Lower leg skin (tissue), 4 donors: Measurements from ENCODE around the gene VRK3. TPM values are rescaled to one million over a fixed set of nuclear protein-coding genes. Genes with fewer than 3 reads are reported as not detected.
"Not testable (repeated sequence)": the region's sequence is repeated elsewhere in the genome, so short reads cannot be mapped to it uniquely, and the experiment has no call there.

Experiments used
- DNase-seq, 2 donors: peaks; one replicate each; pipeline ENCODE4 v3.0.0-alpha.2; 2019; ENCODE audit warnings: low spot score in 2 of 2
- H3K4me3 ChIP-seq: fragments of 200-600 bp; sonication (generic); 2 replicates; pipeline ENCODE4 v1.5.1; 2017; ENCODE audit warnings: mild to moderate bottlenecking, low read depth; ENCODE audit not compliant: poor library complexity, severe bottlenecking
- CTCF ChIP-seq, 3 donors: fragments of 450-650 bp; IDR thresholded peaks; one replicate each; pipeline ENCODE4 v1.5.1; 2016; ENCODE audit warnings: antibody characterized with exemption in 3 of 3, mild to moderate bottlenecking in 3 of 3, moderate library complexity in 2 of 3
- POLR2A ChIP-seq, 2 donors: fragments of 450-650 bp; IDR thresholded peaks; one replicate each; pipeline ENCODE4 v1.6.1; 2016 to 2017; ENCODE audit warnings: antibody characterized with exemption in 2 of 2, mild to moderate bottlenecking in 1 of 2, moderate library complexity in 1 of 2
- WGBS, 2 donors: methylation state at CpG; one replicate each; pipeline ENCODE4 v1.1.5; 2018; 5-methylcytosine and 5-hydroxymethylcytosine counted together
- intact Hi-C: fragments of 100-400 bp; cut with DNase I; formaldehyde crosslinking; loops from one replicate; pipeline ENCODE4 v1.15.0; 2023; ENCODE audit warnings: low total_unique reads
- total RNA-seq, 4 donors: library from RNA; depleted of rRNA; stranded (reverse); fragments of >200 nt; gene quantifications; one replicate each; pipeline ENCODE4 v1.1.0, GENCODE V29; 2016

The VRK3 gene
- total RNA-seq, result 10 to 100 TPM; 16.6 to 56.4 (median 29.7) TPM

GRCh38 chr19:50025022-50025793 lies at the start of gene VRK3:
TSS of gene VRK3 (minus strand) at chr19:50025372. CDS start at chr19:50016162, 9,210 bp downstream.
- H3K4me3 ChIP-seq, result peak within 1 kb of the TSS; percentile 67
- intact Hi-C loops, result no loop called here
- no peak for TF ChIP-seq CTCF (IDR thresholded peaks at IDR 0.05)
- TF ChIP-seq POLR2A (IDR thresholded peaks at IDR 0.05), result peak in 1 of 2 donors; percentile 35
- WGBS, 2 donors, result 0% methylated on average over 45 to 59 of the region's 59 CpGs
- DNase-seq, result peak; percentile 99 to 100

- DNase-seq, intact Hi-C loops, H3K4me3 ChIP-seq: not testable (repeated sequence)
- whole genome bisulfite sequencing, 2 donors, result 84 to 88% methylated on average over 5 of the region's 5 CpGs
Observed at GRCh38 chr19:50068382-50068781, 43.2 kb upstream of the VRK3 start.

- no peak for TF ChIP-seq POLR2A (IDR thresholded peaks at IDR 0.05)
- no peak for TF ChIP-seq CTCF (IDR thresholded peaks at IDR 0.05)
- no peak for DNase-seq
- intact Hi-C loops, result no loop called here
- 78 to 83% methylated on average over 6 of the region's 6 CpGs for WGBS, 2 donors
- no peak overlapping the region for H3K4me3 ChIP-seq
Observed at GRCh38 chr19:50067575-50067974, 42.4 kb upstream of the VRK3 start.

GRCh38 chr19:50065938-50066337 lies 40.8 kb upstream of the VRK3 start:
- WGBS, 2 donors, result 76 to 81% methylated on average over 10 of the region's 10 CpGs
- no peak overlapping the region for H3K4me3 ChIP-seq
- intact Hi-C loops, result no loop called here
- no peak for DNase-seq
- TF ChIP-seq POLR2A (IDR thresholded peaks at IDR 0.05) (no peak), CTCF (IDR thresholded peaks at IDR 0.05) (no peak)

- no peak for TF ChIP-seq POLR2A (IDR thresholded peaks at IDR 0.05)
- TF ChIP-seq CTCF (IDR thresholded peaks at IDR 0.05), result no peak
- intact Hi-C loops, result no loop called here
- no peak overlapping the region for H3K4me3 ChIP-seq
- DNase-seq, result no peak
- 74 to 77% methylated on average over 5 of the region's 5 CpGs for WGBS, 2 donors
Observed at GRCh38 chr19:50061650-50062049, 36.5 kb upstream of the VRK3 start.

GRCh38 chr19:50060107-50060506 lies 34.9 kb upstream of the VRK3 start:
- no peak overlapping the region for H3K4me3 ChIP-seq
- TF ChIP-seq POLR2A (IDR thresholded peaks at IDR 0.05) (no peak), CTCF (IDR thresholded peaks at IDR 0.05) (no peak)
- 83 to 87% methylated on average over 15 of the region's 15 CpGs for WGBS, 2 donors
- intact Hi-C loops, result no loop called here
- no peak for DNase-seq
